GM10266 (cell line): ENCODE measurements around the gene ANKS3.

Experiments
- DNase-seq: peaks from one replicate; pipeline ENCODE4 v3.0.0; 2012; ENCODE audit errors: extremely low spot score
- TF ChIP-seq, protein P1 (sequence below): IDR thresholded peaks from 2 replicates; pipeline ENCODE4 v1.5.1; 2012; ENCODE audit warnings: mild to moderate bottlenecking, low read depth; ENCODE audit not compliant: control insufficient read depth, insufficient read depth; ENCODE audit errors: missing control alignments

Gene ANKS3

DNA sequence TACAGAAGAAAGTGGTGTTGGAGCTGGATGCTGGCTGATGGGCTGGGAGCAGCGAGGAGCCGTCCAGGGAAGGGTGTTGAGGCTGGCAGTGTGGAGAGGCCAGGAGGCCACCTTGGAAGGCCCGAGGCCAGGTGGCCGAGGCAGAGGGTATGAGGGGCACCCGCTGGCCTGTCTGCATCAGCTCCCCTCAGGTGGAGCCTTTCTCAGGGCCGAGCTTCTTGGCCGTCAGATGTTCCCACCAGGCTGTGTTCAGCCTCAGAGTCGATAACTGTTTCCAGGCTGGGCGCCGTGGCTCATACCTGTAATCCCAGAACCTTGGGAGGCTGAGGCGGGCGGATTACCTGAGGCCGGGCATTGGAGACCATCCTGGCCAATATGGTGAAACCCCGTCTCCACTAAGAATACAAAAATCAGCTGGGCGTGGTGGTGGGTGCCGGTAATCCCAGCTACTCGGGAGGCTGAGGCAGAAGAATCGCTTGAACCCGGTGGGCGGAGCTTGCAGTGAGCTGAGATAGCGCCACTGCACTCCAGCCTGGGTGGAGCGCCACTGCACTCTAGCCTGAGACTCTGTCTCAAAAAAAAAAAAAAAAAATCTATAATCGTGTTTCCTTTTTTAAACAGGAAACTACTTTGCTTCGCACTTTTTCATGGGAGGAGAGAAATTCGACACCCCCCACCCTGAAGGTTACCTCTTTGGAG is 84.2 kb downstream of the ANKS3 start:
- TF ChIP-seq, protein P1, sequence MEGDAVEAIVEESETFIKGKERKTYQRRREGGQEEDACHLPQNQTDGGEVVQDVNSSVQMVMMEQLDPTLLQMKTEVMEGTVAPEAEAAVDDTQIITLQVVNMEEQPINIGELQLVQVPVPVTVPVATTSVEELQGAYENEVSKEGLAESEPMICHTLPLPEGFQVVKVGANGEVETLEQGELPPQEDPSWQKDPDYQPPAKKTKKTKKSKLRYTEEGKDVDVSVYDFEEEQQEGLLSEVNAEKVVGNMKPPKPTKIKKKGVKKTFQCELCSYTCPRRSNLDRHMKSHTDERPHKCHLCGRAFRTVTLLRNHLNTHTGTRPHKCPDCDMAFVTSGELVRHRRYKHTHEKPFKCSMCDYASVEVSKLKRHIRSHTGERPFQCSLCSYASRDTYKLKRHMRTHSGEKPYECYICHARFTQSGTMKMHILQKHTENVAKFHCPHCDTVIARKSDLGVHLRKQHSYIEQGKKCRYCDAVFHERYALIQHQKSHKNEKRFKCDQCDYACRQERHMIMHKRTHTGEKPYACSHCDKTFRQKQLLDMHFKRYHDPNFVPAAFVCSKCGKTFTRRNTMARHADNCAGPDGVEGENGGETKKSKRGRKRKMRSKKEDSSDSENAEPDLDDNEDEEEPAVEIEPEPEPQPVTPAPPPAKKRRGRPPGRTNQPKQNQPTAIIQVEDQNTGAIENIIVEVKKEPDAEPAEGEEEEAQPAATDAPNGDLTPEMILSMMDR, result no peak

DNA sequence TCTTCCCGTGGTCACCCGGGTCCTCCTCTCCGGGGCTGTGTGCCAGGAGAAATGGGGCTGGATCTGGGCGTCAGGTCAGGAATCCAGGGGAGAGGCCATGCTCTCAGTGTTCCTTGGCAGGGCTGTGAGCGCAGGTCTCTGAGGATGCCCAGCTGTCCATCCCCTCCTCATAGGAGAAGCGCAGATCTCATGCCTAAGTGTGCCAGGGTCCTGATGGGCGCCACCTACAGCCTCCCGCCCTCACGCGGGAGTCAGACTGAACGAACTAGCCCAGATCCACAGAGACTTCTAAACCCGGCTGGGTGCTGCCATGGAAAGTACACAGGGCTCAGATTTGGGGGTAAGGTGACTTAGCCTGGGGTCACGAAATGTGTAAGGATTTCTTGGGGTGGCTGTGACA is 85.2 kb downstream of the ANKS3 start:
- DNase-seq, result no peak
- TF ChIP-seq, protein P1, result no peak

More for the DNA sequence above, 84.2 kb downstream of the ANKS3 start:
- DNase-seq, result no peak

GRCh38 chr16:4647644-4647980 is 86.5 kb downstream of the ANKS3 start:
- no peak for DNase-seq
- TF ChIP-seq, protein P1, result no peak

- TF ChIP-seq, protein P1, result no peak
- no peak for DNase-seq
Observed at GRCh38 chr16:4646773-4647643, 87.1 kb downstream of the ANKS3 start.
